Endothelial cell of umbilical vein (primary cell): ENCODE measurements around the gene JTB.

Source experiments
- CTCF ChIP-seq, 2 donors: IDR thresholded peaks; 1 replicate in 1 of 2; 2 replicates in 1 of 2; pipeline ENCODE4 v1.5.1; 2011; ENCODE audit warnings: low read length in 2 of 2, mild to moderate bottlenecking in 2 of 2, moderate library complexity in 2 of 2, control low read depth in 1 of 2, inconsistent platforms in 1 of 2, low read depth in 1 of 2; ENCODE audit not compliant: insufficient read depth in 1 of 2; ENCODE audit errors: extremely low read depth in 1 of 2
- EZH2 ChIP-seq: IDR thresholded peaks from 2 replicates; pipeline ENCODE4 v1.6.1; 2012; ENCODE audit warnings: borderline replicate concordance, low read depth, mild to moderate bottlenecking, moderate library complexity, low read length, inconsistent platforms; ENCODE audit not compliant: severe bottlenecking
- GATA2 ChIP-seq: IDR thresholded peaks from 2 replicates; pipeline ENCODE4 v1.7.0; 2011; ENCODE audit warnings: low read depth, mild to moderate bottlenecking, moderate library complexity, mixed read lengths, low read length; ENCODE audit not compliant: insufficient read length, insufficient read depth
- JUN ChIP-seq: IDR thresholded peaks from 2 replicates; pipeline ENCODE4 v1.6.1; 2011; ENCODE audit warnings: borderline replicate concordance, low read depth; ENCODE audit not compliant: insufficient read length, insufficient read depth
- MAX ChIP-seq: IDR thresholded peaks from 2 replicates; pipeline ENCODE4 v1.6.1; 2011; ENCODE audit not compliant: insufficient read depth, insufficient read length
- MYC ChIP-seq: IDR thresholded peaks from one replicate; pipeline ENCODE4 v1.6.1; 2011; ENCODE audit warnings: mild to moderate bottlenecking, low read depth, low read length
- POLR2A ChIP-seq: IDR thresholded peaks from 2 replicates; pipeline ENCODE4 v1.6.1; 2012; ENCODE audit warnings: low read depth, mild to moderate bottlenecking, control low read depth, low read length
- POLR2AphosphoS5 ChIP-seq: IDR thresholded peaks from 2 replicates; pipeline ENCODE4 v1.6.1; 2012; ENCODE audit warnings: low read depth, mild to moderate bottlenecking, control low read depth, low read length, moderate library complexity; ENCODE audit not compliant: insufficient read depth

DNA sequence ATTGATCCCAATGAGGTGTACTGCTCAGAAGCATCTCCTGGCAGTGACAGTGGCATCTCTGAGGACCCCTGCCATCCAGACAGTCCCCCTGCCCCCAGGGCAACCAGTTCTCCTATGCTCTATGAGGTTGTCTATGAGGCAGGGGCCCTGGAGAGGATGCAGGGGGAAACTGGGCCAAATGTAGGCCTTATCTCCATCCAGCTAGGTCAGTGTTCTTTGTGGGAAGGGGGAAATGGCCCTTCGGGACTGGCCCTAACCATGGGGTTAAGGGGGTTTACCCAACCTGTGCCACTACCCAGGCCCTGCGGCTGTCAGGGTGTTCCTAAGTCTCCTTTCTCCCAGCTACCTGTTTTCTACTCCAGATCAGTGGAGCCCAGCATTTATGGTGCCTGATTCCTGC is 8.5 kb downstream of the JTB start:
- TF ChIP-seq POLR2AphosphoS5 (no peak), GATA2 (no peak), JUN (no peak), POLR2A (no peak), EZH2 (no peak), CTCF (IDR thresholded peaks at IDR 0.05; ENCODE audit: extremely low read depth in 1 of 2, insufficient read depth in 1 of 2, low read depth in 1 of 2, low read length in 2 of 2) (no peak), MYC (no peak), MAX (no peak)
